ENCODE results near the gene KIAA0930. TPM values are rescaled to one million over a fixed set of nuclear protein-coding genes. Genes with fewer than 3 reads are reported as not detected.
A peak's percentile ranks its signal among the peaks of the same experiment; 100 is the strongest.

KIAA0930 gene
- total RNA-seq, 4 donors from 2014 or later = 51.6 to 64.9 (median 62.0) TPM

DNA sequence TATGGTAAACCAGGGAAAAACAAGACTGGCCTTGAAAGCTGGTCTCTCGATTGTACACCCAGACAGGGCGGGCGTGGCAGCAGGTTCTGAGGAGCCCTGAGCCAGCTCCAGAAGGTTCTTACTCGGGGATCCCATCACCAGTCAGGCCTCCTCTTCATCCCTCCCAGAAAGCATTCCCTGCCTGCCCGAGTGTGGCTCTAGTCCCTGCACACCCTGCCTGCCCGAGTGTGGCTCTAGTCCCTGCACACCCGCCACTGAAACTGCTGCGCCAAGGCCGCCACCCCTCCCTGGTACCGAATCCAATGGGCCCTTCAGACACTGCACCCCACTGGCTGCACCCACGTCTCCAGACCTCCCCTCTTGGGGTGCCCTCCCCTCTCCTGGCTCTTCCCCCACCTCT lies 30.1 kb downstream of the KIAA0930 start:
- Histone ChIP-seq H3K27me3 (no peaks in the 10 kb centered on the region), H3K27ac (peak overlapping the region in 2 of 4 donors; percentile 58 to 72), H3K4me3 (no peak overlapping the region), H3K4me1 (peaks cover 0 to 58% (median 33%) of the 10 kb centered on the region in 4 donors), H3K9me3 (no peaks in the 10 kb centered on the region), H3K36me3 (peaks cover 0 to 10% (median 0%) of the 10 kb centered on the region in 3 donors)
- DNase-seq (ENCODE audit: low spot score in 2 of 2) = no peak
- TF ChIP-seq, protein P1, sequence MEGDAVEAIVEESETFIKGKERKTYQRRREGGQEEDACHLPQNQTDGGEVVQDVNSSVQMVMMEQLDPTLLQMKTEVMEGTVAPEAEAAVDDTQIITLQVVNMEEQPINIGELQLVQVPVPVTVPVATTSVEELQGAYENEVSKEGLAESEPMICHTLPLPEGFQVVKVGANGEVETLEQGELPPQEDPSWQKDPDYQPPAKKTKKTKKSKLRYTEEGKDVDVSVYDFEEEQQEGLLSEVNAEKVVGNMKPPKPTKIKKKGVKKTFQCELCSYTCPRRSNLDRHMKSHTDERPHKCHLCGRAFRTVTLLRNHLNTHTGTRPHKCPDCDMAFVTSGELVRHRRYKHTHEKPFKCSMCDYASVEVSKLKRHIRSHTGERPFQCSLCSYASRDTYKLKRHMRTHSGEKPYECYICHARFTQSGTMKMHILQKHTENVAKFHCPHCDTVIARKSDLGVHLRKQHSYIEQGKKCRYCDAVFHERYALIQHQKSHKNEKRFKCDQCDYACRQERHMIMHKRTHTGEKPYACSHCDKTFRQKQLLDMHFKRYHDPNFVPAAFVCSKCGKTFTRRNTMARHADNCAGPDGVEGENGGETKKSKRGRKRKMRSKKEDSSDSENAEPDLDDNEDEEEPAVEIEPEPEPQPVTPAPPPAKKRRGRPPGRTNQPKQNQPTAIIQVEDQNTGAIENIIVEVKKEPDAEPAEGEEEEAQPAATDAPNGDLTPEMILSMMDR (IDR thresholded peaks at IDR 0.05) = no peak
- TF ChIP-seq POLR2A (IDR thresholded peaks at IDR 0.05) = no peak
- no peak for TF ChIP-seq EP300 (IDR thresholded peaks at IDR 0.05)
- 87 to 88% methylated on average over 9 to 11 of the region's 11 CpGs for WGBS, 2 donors

DNA sequence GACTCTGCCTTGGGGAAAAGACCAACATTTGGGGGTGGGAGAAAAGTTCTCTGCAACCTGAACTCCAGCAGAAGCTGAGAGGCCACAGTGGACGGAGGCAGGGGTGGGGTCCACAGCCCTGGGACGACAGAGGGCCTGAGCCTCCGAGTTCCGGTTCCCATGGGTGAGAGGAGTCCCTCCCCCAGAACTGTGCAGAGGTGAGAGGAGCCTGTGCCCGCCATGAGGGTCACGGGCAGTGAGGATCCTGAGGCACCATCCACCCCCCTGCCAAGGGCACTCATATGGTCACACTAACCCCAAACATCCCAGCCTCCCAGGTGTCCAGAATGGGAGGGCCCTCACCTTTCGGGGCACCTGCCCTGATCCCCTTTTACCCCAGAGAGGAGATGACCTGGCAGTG lies 30.5 kb downstream of the KIAA0930 start:
- DNase-seq (ENCODE audit: low spot score in 2 of 2) = no peak
- Histone ChIP-seq H3K9me3 (no peaks in the 10 kb centered on the region), H3K4me1 (peaks cover 0 to 58% (median 33%) of the 10 kb centered on the region in 4 donors), H3K4me3 (no peak overlapping the region), H3K27ac (peak overlapping the region in 2 of 4 donors; percentile 59 to 72), H3K36me3 (peaks cover 0 to 14% (median 0%) of the 10 kb centered on the region in 3 donors), H3K27me3 (no peaks in the 10 kb centered on the region)
- TF ChIP-seq POLR2A (IDR thresholded peaks at IDR 0.05) (no peak), EP300 (IDR thresholded peaks at IDR 0.05) (no peak)
- TF ChIP-seq, protein P1 (IDR thresholded peaks at IDR 0.05) = no peak
- 77 to 89% methylated on average over 7 of the region's 7 CpGs for WGBS, 2 donors

DNA sequence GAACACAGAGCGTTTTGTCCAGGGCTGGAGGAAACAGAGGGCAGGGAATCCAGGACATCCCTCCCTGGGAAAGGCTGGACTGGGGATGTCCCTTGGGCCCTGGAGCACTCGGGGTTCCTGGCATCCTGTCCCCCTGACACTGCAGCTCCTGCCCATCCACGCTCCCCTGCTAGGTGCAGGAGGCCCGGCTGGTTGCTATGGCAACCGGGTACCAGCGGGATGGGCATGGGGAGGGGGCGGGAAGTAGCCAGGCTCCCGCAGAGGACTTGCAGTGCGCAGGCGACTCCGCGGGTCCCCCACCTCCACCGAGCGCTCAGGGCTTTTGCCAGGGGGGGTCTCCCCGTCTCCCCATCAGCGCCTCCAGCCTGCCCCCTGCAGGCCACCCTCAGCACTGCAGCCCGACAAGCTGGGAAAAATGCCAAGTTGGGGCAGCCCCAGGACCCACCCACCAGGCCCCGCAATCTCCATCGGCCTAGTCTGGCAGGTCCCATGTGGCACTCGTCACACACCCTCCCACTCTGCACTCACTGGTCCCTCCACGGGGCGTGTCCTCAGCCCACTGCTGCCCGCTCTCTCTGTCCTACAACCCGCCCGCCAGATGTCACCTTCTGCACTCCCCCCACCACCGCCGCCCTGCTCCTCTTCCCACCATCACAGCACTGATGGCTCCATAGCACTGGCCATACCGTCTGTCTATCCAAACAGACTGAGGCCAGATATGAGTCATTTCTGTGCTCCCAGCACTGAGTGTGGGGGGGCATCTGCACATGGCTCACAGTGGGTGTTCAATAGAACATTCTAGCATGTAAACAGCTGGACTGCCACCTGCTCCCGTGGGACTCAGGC lies 31.5 kb downstream of the KIAA0930 start:
- no peak overlapping the region for H3K4me3 ChIP-seq
- 33 to 42% methylated on average over 13 to 18 of the region's 29 CpGs for WGBS, 2 donors
- no peaks in the 10 kb centered on the region for H3K27me3 ChIP-seq
- no peak for DNase-seq (ENCODE audit: low spot score in 2 of 2)
- peak overlapping the region in 3 of 4 donors; percentile 3 to 72 (median 59) for H3K27ac ChIP-seq
- TF ChIP-seq EP300 (IDR thresholded peaks at IDR 0.05) (no peak), POLR2A (IDR thresholded peaks at IDR 0.05) (no peak)
- TF ChIP-seq, protein P1 (IDR thresholded peaks at IDR 0.05) = peak; percentile 44 to 66 (median 53)
- H3K9me3 ChIP-seq = no peaks in the 10 kb centered on the region
- peaks cover 0 to 58% (median 32%) of the 10 kb centered on the region in 4 donors for H3K4me1 ChIP-seq
- H3K36me3 ChIP-seq = peaks cover 0 to 24% (median 5%) of the 10 kb centered on the region in 3 donors

DNA sequence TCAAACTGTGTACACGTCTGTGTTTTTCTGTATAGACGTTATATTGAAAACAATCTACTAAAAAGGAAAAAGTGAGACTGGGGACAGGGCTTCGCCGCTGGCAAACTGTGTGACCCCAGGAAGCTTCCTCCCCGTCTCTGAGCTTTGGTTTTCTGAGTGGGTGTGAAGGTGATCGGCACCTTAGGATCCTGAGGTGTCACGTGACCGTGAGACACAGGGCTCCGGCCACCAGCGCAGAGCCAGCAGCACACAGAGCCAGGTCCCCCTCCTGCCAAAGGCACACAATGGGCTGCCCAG lies 32.0 kb downstream of the KIAA0930 start:
- Histone ChIP-seq H3K4me3 (no peak overlapping the region), H3K27ac (peak overlapping the region in 3 of 4 donors; percentile 3 to 72 (median 33)), H3K4me1 (peaks cover 0 to 54% (median 29%) of the 10 kb centered on the region in 4 donors), H3K27me3 (no peaks in the 10 kb centered on the region), H3K9me3 (no peaks in the 10 kb centered on the region), H3K36me3 (peaks cover 0 to 29% (median 5%) of the 10 kb centered on the region in 3 donors)
- no peak for DNase-seq (ENCODE audit: low spot score in 2 of 2)
- TF ChIP-seq EP300 (IDR thresholded peaks at IDR 0.05) = no peak
- TF ChIP-seq, protein P1 (IDR thresholded peaks at IDR 0.05) = no peak
- TF ChIP-seq POLR2A (IDR thresholded peaks at IDR 0.05) = no peak
- WGBS, 2 donors = 67 to 68% methylated on average over 8 to 10 of the region's 10 CpGs

DNA sequence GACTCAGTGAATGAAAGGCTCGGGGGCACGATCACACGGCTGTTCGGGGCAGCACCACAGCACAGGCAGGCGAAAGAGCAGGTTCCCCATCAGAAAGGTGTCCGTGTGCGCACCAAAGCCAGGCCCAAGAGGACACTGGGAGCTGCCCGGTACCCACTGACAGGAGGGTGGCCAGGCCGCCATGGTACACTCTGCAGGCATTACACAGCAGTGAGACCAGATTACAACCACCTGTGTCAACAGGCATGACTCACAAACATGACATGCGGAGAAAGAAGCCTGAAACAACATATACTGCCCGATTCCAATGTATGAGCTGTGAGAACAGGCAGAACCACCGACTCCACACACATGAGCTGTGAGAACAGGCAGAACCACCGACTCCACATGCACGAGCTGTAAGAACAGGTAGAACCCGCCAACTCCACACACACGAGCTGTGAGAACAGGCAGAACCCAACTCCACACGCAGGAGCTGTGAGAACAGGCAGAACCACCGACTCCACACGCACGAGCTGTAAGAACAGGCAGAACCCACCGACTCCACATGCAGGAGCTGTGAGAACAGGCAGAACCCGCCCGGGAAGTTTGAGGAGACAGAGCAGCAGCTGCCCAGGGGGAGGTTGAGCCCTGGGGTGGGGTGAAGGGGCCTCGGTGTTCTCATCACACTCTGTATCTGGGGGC lies 32.6 kb downstream of the KIAA0930 start:
- WGBS, 2 donors = 75 to 84% methylated on average over 21 to 24 of the region's 24 CpGs
- H3K9me3 ChIP-seq = no peaks in the 10 kb centered on the region
- H3K4me1 ChIP-seq = peaks cover 0 to 48% (median 26%) of the 10 kb centered on the region in 4 donors
- peak overlapping the region in 2 of 4 donors; percentile 33 to 72 for H3K27ac ChIP-seq
- DNase-seq (ENCODE audit: low spot score in 2 of 2) = no peak
- no peak overlapping the region for H3K4me3 ChIP-seq
- peaks cover 0 to 35% (median 6%) of the 10 kb centered on the region in 3 donors for H3K36me3 ChIP-seq
- H3K27me3 ChIP-seq = no peaks in the 10 kb centered on the region
- TF ChIP-seq POLR2A (IDR thresholded peaks at IDR 0.05) (no peak), EP300 (IDR thresholded peaks at IDR 0.05) (no peak)
- TF ChIP-seq, protein P1 (IDR thresholded peaks at IDR 0.05) = no peak
